Prostate gland (tissue), 2 donors: ENCODE results near the gene APBA2. TPM values are rescaled to one million over a fixed set of nuclear protein-coding genes. Genes with fewer than 3 reads are reported as not detected.

ENCODE experiments used
- DNase-seq: peaks from one replicate; pipeline ENCODE4 v3.0.0-alpha.2; 2019; ENCODE audit warnings: low spot score
- H3K27ac ChIP-seq, 2 donors: fragments of 200-600 bp; sonication (generic); 2 replicates each; pipeline ENCODE4 v1.5.1; 2017 to 2019
- H3K27me3 ChIP-seq: fragments of 200-600 bp; sonication (generic); replicated peaks from 2 replicates; pipeline ENCODE4 v1.5.1; 2019; ENCODE audit not compliant: insufficient read depth
- H3K36me3 ChIP-seq, 2 donors: fragments of 200-600 bp; sonication (generic); 1 replicate in 1 of 2; 2 replicates in 1 of 2; pipeline versions ENCODE4 v1.5.1 to v1.8.1; 2017 to 2019
- H3K4me1 ChIP-seq: fragments of 200-600 bp; sonication (generic); replicated peaks from 2 replicates; pipeline ENCODE4 v1.5.1; 2019
- H3K4me3 ChIP-seq, 2 donors: fragments of 200-600 bp; sonication (generic); 2 replicates each; pipeline ENCODE4 v1.5.1; 2017 to 2019
- H3K9me3 ChIP-seq: fragments of 200-600 bp; sonication (generic); 2 replicates; pipeline ENCODE4 v1.5.1; 2017
- CTCF ChIP-seq, 4 experiments: fragments of 200-600 bp in 2 of 4; fragments of 450-650 bp in 2 of 4; sonication (generic) in 2 of 4; IDR thresholded peaks; 1 replicate in 3 of 4; 2 replicates in 1 of 4; pipeline ENCODE4 v1.5.1; 2016 to 2019; ENCODE audit warnings: antibody characterized with exemption in 4 of 4, mild to moderate bottlenecking in 2 of 4, moderate library complexity in 2 of 4
- POLR2A ChIP-seq: fragments of 450-650 bp; IDR thresholded peaks from one replicate; pipeline ENCODE4 v1.6.1; 2016; ENCODE audit warnings: antibody characterized with exemption, mild to moderate bottlenecking
- POLR2AphosphoS5 ChIP-seq: sonication (generic); formaldehyde crosslinking; IDR thresholded peaks from one replicate; pipeline ENCODE4 v1.6.1; 2017; ENCODE audit warnings: antibody characterized with exemption
- WGBS: methylation state at CpG from one replicate; pipeline ENCODE4 v1.1.5; 2018; 5-methylcytosine and 5-hydroxymethylcytosine counted together
- intact Hi-C: fragments of 100-400 bp; cut with DNase I; formaldehyde crosslinking; loops from one replicate; pipeline ENCODE4 v1.14.2; 2022
- total RNA-seq, 2 donors: library from RNA; depleted of rRNA; stranded (reverse); fragments of >200 nt; gene quantifications; one replicate each; pipeline ENCODE4 v1.1.0, GENCODE V29; 2016

The APBA2 gene
- total RNA-seq, 2 donors from 2014 or later: 2.6 to 25.3 TPM

DNA sequence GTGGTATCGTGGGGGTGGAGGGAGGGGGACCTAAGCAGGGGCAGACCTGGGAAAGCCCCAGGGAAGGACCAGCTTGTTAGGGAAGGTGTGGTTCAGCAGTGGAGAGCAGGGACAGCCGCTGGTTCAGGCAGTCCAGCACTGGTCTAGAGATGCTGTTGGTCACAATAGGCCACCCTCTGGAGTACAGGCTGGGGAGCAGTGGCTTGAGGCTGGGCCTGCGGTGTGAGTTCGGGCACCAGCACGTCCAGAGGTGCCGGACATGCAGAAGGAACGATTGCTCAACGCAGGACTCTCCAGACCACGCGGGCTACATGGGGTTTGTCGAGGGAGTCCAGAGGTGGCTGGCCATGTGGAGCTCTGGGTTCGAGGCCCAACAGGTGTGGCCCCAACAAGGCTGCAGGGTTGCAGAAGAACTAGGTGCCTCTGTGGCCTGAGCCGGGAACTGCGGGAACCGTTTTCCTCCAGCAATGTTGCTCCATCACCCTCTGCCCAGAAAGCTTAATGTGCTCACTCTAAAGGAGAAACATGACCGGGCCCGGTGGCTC is 143.9 kb downstream of the APBA2 start:
- Histone ChIP-seq H3K27me3 (no peaks in the 10 kb centered on the region), H3K4me1 (no peaks in the 10 kb centered on the region), H3K4me3 (no peak overlapping the region), H3K27ac (no peak overlapping the region), H3K9me3 (no peaks in the 10 kb centered on the region), H3K36me3 (no peaks in the 10 kb centered on the region)
- WGBS: 95% methylated on average over 17 of the region's 17 CpGs
- TF ChIP-seq CTCF (IDR thresholded peaks at IDR 0.05) (no peak), POLR2AphosphoS5 (no peak), POLR2A (no peak)
- DNase-seq: no peak
- intact Hi-C loops: no loop called here

GRCh38 chr15:29031502-29032228 is 145.9 kb downstream of the APBA2 start:
- Histone ChIP-seq H3K27me3 (no peaks in the 10 kb centered on the region), H3K27ac (no peak overlapping the region), H3K4me3 (no peak overlapping the region), H3K4me1 (no peaks in the 10 kb centered on the region), H3K9me3 (no peaks in the 10 kb centered on the region), H3K36me3 (no peaks in the 10 kb centered on the region)
- intact Hi-C loops: no loop called here
- TF ChIP-seq POLR2AphosphoS5 (no peak), CTCF (IDR thresholded peaks at IDR 0.05) (no peak), POLR2A (no peak)
- no peak for DNase-seq
- WGBS: 90% methylated on average over 3 of the region's 3 CpGs

DNA sequence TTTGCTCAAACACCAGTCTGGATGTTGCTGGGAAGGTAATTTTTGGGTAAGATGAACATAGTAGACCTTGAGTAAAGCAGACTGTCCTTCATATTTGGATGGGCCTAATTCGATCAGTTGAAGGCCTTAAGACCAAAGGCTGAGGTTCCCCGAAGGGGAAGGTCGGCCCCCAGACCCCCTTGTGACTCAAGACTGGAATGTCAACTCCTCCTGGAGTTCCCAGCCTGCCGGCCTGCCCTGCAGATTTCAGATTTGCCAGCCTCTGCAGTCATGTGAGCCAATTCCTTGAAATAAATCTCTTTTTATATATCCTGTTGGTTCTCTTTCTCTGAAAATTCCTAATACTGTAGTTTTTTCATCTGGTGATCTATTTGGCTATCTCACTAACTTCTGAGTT is 146.5 kb downstream of the APBA2 start:
- intact Hi-C loops: no loop called here
- H3K27me3 ChIP-seq: no peaks in the 10 kb centered on the region
- no peak overlapping the region for H3K4me3 ChIP-seq
- no peak overlapping the region for H3K27ac ChIP-seq
- no peak for DNase-seq
- H3K4me1 ChIP-seq: no peaks in the 10 kb centered on the region
- WGBS: 76% methylated on average over 4 of the region's 4 CpGs
- no peak for TF ChIP-seq CTCF (IDR thresholded peaks at IDR 0.05)
- TF ChIP-seq POLR2AphosphoS5: no peak
- TF ChIP-seq POLR2A: no peak
- H3K9me3 ChIP-seq: no peaks in the 10 kb centered on the region
- no peaks in the 10 kb centered on the region for H3K36me3 ChIP-seq

DNA sequence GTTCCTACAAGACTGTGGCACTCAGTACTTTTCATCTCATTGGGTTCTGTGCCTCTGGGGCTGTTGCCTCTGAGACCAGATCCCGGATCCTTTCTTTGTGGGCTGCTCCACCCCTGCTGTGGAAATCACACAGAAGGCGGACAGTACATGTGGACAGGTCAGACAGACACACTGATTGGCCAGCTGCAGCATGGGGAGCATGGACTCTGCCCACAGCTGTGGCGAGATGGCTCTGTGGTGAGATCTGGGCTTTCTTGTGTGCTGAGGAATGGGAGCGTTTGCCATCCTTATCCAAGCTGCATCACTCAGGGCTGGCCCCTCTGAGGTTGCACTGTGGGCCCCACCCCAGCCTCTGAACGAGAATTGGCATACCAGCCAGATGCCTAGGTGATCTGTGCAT is 147.0 kb downstream of the APBA2 start:
- TF ChIP-seq POLR2AphosphoS5: no peak
- no peak for TF ChIP-seq CTCF (IDR thresholded peaks at IDR 0.05)
- TF ChIP-seq POLR2A: no peak
- intact Hi-C loops: no loop called here
- no peak overlapping the region for H3K4me3 ChIP-seq
- no peaks in the 10 kb centered on the region for H3K9me3 ChIP-seq
- DNase-seq: no peak
- no peaks in the 10 kb centered on the region for H3K4me1 ChIP-seq
- no peaks in the 10 kb centered on the region for H3K27me3 ChIP-seq
- 95% methylated on average over 5 of the region's 5 CpGs for WGBS
- H3K36me3 ChIP-seq: no peaks in the 10 kb centered on the region
- no peak overlapping the region for H3K27ac ChIP-seq

- no peak overlapping the region for H3K4me3 ChIP-seq
- H3K27ac ChIP-seq: no peak overlapping the region
- intact Hi-C loops: no loop called here
- H3K27me3 ChIP-seq: no peaks in the 10 kb centered on the region
- TF ChIP-seq POLR2AphosphoS5 (no peak), POLR2A (no peak)
- no peaks in the 10 kb centered on the region for H3K36me3 ChIP-seq
- no peak for DNase-seq
- H3K4me1 ChIP-seq: no peaks in the 10 kb centered on the region
- WGBS: 74% methylated on average over 3 of the region's 3 CpGs
- H3K9me3 ChIP-seq: no peaks in the 10 kb centered on the region
These were observed 148.4 kb downstream of the APBA2 start for GRCh38 chr15:29034151-29034550.
